ENCODE data around the gene PAPSS2. TPM values are rescaled to one million over a fixed set of nuclear protein-coding genes. Genes with fewer than 3 reads are reported as not detected.
A peak's percentile ranks its signal among the peaks of the same experiment; 100 is the strongest.
"Not testable (repeated sequence)": the region's sequence is repeated elsewhere in the genome, so short reads cannot be mapped to it uniquely, and the experiment has no call there.

PAPSS2 gene
- total RNA-seq, 1 experiment from 2014 or later = not detected

DNA sequence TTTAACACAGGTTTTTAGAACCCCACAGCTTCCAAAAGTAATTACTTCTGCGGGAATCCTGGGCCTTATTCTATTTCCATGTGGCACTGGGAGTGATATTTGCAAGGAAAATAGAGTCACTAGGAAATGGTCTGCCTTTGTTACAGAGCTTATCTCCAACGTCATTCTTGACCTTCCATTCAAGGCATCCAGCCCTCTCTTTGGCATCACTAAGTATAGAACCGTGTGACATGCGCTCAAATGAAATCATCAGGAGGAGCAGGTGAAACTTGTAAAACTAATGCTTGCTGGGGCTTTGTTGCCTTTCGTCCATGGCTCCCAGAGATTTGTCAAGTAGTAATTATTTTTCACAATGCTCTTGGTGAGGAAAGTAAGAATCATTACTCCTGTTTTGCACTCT is 73.4 kb downstream of the PAPSS2 start:
- no peak for DNase-seq (ENCODE audit: low spot score)
- in situ Hi-C loops (cut with HindIII; ENCODE audit: low sequenced_read_pairs) = no loop called here

DNA sequence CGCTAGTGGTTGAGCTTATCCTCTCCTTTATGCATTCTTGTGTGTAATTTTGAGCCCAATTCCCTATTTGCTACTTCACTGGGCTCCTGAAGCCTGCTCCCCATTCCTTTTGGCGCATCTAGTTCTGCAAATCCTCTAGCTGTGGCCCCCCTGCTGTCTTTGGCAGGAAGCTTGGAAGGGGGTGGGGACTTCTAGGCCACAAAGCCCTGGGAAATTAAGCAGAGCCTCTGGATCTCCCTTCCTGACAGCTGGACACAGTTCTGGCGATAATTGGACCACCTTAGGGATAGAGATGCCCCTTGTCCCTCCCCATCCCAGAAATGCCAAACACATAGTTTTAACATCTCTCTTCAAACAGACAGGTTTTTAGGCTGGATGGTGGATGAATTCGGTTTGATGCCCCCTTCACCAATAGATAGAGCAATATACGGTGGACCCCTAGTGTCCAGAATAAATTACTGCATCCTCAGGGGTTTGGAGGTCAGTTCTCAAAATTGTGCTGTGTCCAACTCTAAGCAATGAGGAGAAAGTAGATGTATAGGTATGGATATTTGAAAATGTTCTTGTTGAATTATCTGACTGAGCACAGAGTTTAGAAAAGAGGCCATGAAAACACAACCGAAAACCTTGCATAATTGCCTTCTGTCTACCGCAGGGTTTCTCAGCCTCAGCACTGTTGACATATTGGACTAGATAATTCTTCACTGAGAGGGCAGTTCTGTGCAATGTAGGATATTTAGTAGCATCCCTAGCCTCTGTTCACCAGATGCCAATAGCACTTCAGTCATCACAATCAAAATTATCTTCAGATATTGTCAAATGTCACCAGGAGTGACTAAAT is 75.5 kb downstream of the PAPSS2 start:
- DNase-seq (ENCODE audit: low spot score) = peak; percentile 22
- in situ Hi-C loops (cut with HindIII; ENCODE audit: low sequenced_read_pairs) = no loop called here

DNA sequence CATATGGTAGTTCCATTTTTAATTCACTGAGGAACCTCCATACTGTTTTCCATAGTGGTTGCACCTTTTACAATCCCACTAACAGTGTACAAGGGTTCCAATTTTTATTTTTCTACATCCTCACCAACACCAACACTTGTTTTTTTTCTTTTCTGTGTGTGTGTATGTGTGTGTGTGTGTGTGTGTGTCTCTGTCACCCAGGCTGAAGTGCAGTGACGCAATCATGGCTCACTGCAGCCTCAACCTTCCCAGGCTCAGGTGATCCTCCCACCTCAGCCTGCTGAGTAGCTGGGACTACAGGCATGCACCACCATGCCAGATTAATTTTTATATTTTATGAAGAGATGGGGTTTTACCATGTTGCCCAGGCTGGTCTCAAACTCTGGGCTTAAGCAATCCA is 78.6 kb downstream of the PAPSS2 start:
- DNase-seq (ENCODE audit: low spot score); in situ Hi-C loops (cut with HindIII; ENCODE audit: low sequenced_read_pairs): not testable (repeated sequence)

DNA sequence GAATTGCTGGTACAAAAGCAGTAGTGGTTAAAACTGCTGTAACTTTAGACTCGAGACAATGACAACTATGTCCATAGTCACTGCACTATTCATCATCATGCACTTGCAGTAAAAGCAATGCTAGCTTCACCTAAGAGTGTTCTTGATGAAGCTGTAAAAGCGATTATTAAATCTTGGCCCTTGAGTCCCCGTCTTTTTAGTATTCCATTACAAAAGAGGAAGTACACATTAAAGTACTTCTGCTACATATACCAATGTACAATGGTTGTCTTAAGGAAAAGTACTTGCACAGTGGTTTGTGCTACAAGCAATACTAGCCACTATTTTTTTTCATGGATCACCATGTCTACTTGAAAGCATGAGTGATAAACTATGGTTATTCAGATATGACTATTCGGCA is 80.0 kb downstream of the PAPSS2 start:
- in situ Hi-C loops (cut with HindIII; ENCODE audit: low sequenced_read_pairs) = no loop called here
- DNase-seq (ENCODE audit: low spot score) = no peak

DNA sequence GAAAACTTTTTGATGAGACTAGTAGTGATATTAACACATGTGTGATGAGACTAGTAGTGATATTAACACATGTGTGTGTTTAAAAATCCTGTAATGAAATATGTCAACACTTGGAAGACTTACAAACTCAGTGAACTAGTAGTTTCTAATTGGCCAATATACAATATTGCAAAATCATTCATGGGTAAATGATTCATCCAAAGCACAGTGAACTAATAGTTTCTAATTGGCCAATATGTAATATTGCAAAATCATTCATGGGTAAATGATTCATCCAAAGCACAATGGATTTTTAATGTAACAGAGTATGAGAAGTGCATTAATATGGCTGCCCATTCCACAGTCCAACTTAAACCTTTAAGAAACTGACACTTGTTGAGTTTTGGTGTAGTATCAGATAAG is 80.6 kb downstream of the PAPSS2 start:
- in situ Hi-C loops (cut with HindIII; ENCODE audit: low sequenced_read_pairs) = no loop called here
- DNase-seq (ENCODE audit: low spot score) = no peak

DNA sequence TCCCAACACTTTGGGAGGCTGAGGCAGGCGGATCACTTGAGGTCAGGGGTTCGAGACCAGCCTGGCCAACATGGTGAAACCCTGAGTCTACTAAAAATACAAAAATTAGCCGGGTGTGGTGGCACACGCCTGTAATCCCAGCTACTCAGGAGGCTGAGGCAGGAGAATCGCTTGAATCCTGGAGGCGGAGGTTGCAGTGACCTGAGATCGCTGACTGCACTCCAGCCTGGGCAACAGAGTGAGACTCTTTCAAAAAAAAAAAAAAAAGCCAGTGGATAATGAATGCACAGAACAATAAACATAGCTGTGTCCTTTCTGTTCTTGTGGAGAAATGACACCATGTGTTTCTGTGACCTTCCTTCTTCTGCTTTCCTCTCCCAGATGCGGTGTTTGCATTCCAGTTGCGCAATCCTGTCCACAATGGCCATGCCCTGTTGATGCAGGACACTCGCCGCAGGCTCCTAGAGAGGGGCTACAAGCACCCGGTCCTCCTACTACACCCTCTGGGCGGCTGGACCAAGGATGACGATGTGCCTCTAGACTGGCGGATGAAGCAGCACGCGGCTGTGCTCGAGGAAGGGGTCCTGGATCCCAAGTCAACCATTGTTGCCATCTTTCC is 83.4 kb downstream of the PAPSS2 start:
- DNase-seq (ENCODE audit: low spot score); in situ Hi-C loops (cut with HindIII; ENCODE audit: low sequenced_read_pairs): not testable (repeated sequence)

DNA sequence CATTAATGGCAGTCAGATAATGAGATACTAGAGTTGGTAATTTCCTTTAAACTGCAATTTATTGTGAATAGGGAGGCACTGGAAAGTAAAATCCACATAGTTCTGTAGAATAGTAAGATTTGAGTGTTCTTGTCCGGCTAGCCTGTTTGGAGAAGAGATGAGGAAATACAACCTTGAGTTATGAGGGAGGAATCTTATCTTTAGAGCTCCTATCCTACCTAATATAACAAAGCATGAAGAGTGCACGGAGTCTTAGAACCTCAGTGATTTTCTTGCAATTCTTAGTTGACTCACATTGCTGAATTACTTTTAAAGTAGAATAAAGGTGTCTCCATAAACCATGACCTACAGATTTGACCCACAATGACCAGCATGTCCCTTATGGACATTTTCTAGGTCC is 84.9 kb downstream of the PAPSS2 start:
- in situ Hi-C loops (cut with HindIII; ENCODE audit: low sequenced_read_pairs) = no loop called here
- DNase-seq (ENCODE audit: low spot score) = no peak

DNA sequence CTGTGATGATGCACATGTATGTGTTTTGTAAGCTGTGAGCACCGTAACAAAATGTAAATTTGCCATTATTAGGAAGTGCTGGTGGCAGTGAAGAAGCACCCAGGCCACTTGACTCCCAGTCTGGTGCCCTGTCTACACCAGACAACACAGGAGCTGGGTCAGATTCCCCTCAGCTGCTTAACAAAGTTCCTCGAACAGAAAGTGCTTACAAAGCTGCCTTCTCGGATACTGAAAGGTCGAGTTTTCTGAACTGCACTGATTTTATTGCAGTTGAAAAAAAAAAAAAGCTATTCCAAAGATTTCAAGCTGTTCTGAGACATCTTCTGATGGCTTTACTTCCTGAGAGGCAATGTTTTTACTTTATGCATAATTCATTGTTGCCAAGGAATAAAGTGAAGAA is 87.2 kb downstream of the PAPSS2 start:
- in situ Hi-C loops (cut with HindIII; ENCODE audit: low sequenced_read_pairs) = no loop called here
- DNase-seq (ENCODE audit: low spot score) = no peak

DNA sequence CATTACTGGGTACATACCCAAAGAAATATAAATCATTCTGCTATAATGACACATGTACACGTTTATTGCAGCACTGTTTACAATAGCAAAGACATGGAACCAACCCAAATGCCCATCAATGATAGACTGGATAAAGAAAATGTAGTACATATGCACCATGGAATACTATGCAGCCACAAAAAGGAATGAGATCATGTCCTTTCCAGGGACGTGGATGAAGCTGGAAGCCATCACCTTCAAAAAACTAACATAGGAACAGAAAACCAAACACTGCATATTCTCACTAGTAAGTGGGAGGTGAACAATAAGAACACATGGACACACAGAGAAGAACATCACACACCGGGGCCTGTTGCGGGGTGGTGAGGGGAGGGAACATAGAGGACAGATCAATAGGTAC is 88.6 kb downstream of the PAPSS2 start:
- DNase-seq (ENCODE audit: low spot score); in situ Hi-C loops (cut with HindIII; ENCODE audit: low sequenced_read_pairs): not testable (repeated sequence)

DNA sequence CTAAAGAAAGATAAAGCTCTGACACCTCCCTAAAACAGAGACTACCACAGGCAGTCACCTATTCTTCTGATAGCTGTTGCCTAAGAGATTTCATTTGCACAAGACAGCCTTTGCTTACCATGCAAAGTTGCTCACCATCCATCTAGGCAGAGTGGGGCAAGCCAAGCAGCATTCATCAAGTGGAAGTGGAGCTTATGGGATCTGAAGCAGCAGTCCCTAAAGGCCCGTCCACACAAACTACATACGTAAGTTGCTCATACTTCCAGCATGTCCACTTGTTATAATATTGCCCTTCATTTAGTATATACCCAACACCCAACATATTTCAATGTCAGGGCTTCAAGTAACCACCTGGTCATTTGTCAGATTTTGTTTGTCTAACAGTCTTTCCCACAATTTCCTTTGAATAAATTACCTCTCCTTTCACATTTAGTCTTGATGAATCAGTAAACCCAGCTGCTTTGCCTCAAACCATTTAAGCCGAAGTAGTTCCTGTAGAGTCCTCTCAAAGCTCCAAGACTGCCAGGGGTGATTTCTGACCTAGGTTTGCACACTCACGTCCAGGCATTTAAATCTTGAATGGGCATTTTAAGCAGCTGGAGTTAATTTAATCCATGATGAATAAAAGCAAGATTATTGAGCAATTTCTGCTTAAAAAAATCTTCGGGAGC is 90.5 kb downstream of the PAPSS2 start:
- in situ Hi-C loops (cut with HindIII; ENCODE audit: low sequenced_read_pairs) = no loop called here
- DNase-seq (ENCODE audit: low spot score) = no peak

DNA sequence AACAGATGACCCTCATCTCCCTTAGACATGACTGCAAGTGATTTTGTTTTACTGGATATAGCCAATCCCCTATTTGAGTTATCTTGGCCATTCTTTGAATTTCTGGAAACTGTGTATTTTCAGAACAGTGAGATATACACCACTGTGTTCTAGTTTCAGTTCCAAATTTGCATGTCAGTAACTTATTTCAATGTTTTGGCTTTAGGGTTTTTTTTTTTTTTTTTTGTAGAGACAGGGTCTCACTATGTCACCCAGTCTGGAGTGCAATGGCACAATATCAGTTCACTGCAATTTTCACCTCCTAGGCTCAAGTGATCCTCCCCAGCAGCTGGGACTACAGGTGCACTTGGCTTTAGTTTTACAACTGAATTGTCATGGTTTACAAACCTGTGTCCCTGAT is 91.1 kb downstream of the PAPSS2 start:
- DNase-seq (ENCODE audit: low spot score) = no peak
- in situ Hi-C loops (cut with HindIII; ENCODE audit: low sequenced_read_pairs) = no loop called here

DNA sequence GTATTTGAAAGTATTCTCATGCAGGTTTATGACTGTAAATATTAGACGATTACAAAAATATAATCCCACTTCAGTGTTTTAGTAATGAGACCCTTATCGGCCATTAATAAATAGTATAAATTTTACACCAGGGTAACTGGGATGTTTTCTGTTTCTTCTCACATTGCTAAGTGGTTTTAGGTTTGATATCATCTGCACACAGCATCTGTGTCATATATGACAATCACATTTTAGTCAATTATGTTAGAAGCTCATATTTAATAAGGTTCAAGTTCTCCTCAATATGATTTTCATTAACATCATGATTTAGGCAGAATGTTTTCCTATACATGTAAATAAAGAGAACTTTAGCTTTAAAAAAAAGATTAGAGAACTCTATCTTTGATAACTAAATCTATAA is 91.6 kb downstream of the PAPSS2 start:
- in situ Hi-C loops (cut with HindIII; ENCODE audit: low sequenced_read_pairs) = no loop called here
- no peak for DNase-seq (ENCODE audit: low spot score)

DNA sequence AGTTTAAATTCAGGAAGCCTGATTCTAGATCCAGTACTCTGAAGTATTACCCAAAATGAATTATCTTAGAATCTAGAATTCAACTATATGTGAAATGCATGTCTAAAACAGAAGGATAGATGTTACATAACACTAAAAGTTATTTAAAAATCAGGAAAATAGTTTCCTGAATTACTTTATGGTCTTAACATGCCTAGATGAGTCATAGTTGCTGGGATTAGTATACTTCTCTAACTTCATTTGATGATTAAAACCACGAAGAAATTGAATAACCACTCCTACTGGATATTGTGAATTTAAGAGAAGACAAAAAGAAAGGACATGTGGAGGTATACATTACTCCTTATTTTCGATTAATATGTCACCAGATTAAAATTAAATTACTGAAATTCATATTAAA is 92.9 kb downstream of the PAPSS2 start:
- in situ Hi-C loops (cut with HindIII; ENCODE audit: low sequenced_read_pairs) = no loop called here
- DNase-seq (ENCODE audit: low spot score) = no peak

DNA sequence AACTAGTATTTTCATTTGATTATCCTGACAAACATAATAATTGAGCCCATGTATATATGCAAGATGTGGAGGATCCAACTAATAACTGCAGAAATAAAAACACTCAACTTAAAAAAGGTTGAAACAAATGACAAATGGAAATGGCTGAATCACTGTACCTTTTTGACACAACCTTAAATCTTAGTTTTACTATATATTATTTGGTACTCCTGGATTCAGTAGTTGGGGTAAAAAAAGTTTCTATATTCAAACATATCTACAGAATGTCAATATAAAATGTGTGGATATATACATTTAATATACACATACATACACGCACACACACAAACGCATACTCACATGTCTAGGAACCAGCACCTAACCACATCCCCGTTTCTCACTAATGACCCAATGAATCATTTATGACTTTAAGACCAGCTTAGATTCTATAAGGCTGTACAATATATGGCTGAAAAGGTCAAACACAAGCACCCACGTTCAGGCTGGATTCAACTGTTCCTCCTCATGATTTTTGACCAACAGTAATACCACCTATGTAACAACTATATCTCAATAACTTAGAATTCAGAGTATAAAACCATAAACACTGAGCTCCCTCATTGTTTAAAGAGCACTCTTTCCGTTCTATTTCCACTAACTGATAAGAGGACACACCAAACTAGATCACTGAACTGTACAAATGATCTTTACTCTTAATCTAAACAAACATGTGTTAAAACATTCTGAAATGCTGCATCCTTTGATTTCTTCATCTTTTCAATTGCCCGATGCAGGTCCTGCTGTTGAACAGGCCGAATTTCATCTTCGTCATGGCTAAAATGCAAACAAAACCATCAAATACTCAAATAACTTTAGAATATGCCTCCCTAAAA is 94.6 kb downstream of the PAPSS2 start:
- no peak for DNase-seq (ENCODE audit: low spot score)
- in situ Hi-C loops (cut with HindIII; ENCODE audit: low sequenced_read_pairs) = no loop called here

DNA sequence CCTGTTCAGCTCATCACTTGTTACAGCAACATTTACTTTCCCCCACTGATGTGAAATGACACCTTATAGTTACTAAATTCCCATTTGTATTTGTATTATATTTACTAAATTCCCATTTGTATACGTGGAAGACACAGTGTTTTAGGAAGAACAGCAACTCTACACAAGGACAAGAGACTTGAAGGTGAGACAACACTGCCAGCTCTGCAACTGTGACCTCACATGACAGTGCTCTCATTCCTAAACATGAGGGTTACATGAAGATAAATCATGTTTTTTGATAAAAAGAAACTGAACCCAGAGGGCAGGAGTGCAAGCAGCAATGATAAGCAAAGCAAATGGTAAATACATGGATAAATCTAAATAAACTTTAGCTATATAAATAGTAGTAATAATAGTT is 98.0 kb downstream of the PAPSS2 start:
- in situ Hi-C loops (cut with HindIII; ENCODE audit: low sequenced_read_pairs) = no loop called here

DNA sequence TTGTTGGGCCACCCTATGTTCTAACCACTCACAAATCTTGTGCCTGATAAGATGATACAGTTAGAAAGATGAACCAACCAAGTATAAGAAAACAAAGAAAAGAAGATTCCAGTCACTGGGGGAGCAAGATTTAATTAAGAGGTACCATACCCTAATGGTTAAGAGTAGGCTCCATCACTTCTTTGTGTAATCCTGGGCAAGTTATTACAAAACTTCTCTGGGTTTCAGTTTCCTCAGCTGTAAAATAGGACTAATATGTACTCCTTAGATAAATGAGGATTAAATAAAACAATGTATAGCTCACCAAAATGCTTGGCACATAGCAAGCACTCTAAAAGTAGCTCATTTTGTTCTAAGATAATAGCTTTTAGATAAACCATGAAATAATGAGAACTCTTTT is 99.9 kb downstream of the PAPSS2 start:
- in situ Hi-C loops (cut with HindIII; ENCODE audit: low sequenced_read_pairs) = no loop called here
- DNase-seq (ENCODE audit: low spot score) = no peak

More for the DNA sequence above, 98.0 kb downstream of the PAPSS2 start:
- no peak for DNase-seq (ENCODE audit: low spot score)

DNA sequence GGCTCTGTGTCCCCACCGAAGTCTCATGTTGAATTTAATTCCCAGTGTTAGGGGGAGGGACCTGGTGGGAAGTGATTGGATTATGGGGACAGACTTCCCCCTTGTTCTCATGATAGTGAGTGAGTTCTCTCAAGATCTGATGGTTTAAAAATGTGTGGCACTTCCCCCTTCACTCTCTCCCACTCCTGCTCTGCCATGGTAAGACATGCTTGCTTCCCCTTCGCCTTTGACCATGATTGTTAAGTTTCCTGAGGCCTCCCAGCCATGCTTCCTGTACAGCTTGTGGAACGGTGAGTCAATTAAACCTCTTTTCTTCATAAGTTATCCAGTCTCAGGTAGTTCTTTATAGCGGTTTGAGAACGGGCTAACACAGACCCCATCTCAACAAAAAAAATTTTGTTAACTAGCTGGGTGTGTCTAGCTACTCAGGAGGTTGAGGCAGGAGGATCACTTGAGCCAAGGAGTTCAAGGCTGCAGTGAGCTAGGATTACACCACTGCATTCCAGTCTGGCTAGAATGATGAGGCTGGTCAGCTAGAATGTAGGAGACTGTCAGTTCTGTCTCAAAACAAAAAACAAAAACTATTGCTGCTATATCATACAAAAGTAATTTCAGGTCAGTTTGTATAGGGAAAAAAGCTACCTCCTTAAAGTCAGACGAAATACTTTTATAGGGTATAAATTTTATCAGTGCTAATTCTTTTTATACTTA is 100.7 kb downstream of the PAPSS2 start:
- in situ Hi-C loops (cut with HindIII; ENCODE audit: low sequenced_read_pairs) = no loop called here
- no peak for DNase-seq (ENCODE audit: low spot score)

DNA sequence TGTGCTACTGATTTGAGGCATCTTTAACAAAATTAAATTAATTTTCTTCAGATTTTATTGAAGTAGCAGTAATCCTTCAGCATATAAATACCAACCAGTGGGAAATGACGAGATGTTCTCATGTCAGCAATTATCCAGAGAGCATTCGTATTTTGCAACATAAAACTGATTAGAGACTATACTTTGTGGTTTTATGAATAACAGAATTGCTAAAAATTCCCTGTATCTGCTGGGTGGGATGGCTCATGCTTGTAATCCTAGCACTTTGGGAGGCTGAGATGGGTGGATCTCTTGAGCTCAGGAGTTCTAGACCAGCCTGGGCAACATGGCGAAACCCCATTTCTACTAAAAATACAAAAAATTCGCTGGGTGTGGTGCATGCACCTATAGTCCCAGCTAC is 101.5 kb downstream of the PAPSS2 start:
- in situ Hi-C loops (cut with HindIII; ENCODE audit: low sequenced_read_pairs) = no loop called here
- no peak for DNase-seq (ENCODE audit: low spot score)

DNA sequence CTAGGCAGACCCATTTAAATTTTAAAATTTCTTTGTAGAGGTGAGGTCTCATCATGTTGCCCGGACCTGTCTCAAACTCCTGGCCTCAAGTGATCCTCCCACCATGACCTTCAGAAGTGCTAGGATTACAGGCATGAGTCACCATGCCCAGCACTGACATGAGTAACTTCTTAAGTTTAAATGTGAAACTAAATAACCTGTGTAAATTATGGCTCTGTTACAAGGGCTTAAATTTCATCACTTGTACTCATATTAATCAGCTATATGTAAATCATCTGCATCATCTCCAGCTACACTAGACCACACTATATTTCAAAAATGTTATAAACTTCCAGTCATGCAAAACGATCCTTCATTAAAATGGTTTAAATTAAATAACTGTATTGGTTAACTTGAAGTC is 102.2 kb downstream of the PAPSS2 start:
- in situ Hi-C loops (cut with HindIII; ENCODE audit: low sequenced_read_pairs) = no loop called here
- DNase-seq (ENCODE audit: low spot score) = no peak

Measured in G401 (cell line).